HepG2 (cell line): Measurements from ENCODE around the gene ZNF101. TPM values are rescaled to one million over a fixed set of nuclear protein-coding genes. Genes with fewer than 3 reads are reported as not detected.

Experiments
- ATAC-seq: fragments of 200-7000 bp; cut with Tn5 transposase; 3 replicates; pipeline ENCODE4 v1.9.1; 2020; ENCODE audit warnings: mild to moderate bottlenecking, moderate library complexity
- BruUV-seq: library from RNA; stranded (reverse); fragments of 400-500 nt; replicated peaks from 2 replicates; lab custom pipeline; 2021; lab: Mats Ljungman, UMichigan
- CTCF ChIA-PET: fragments of 300-600 bp; formaldehyde crosslinking; extraction: SDS; loops from one replicate; lab custom pipeline; 2021; ENCODE audit warnings: low total read pairs, inconsistent platforms, low intra/inter-chr PET ratio; lab: Yijun Ruan, JAX
- POLR2A ChIA-PET: fragments of 350-600 bp; sonication (Branson Sonifier 250); formaldehyde crosslinking; loops from one replicate; lab custom pipeline; 2020; ENCODE audit warnings: antibody characterized with exemption, inconsistent platforms; lab: Yijun Ruan, JAX
- DNase-seq: peaks from one replicate; pipeline ENCODE4 v3.0.0-alpha.2; 2015; ENCODE audit warnings: low spot score
- FAIRE-seq: peaks from 3 replicates; lab custom pipeline; 2011; peaks lifted over from hg19 to GRCh38; lab: Jason Lieb, UNC
- H2AFZ ChIP-seq: one replicate; pipeline ENCODE4 v1.6.1; 2011; ENCODE audit warnings: low read length, inconsistent platforms
- H3K27ac ChIP-seq: fragments of 300-600 bp; 3 replicates; pipeline ENCODE4 v1.8.0; 2011; ENCODE audit warnings: mixed run types, mild to moderate bottlenecking, mixed read lengths, low read length, inconsistent platforms; ENCODE audit not compliant: insufficient read depth; ENCODE audit errors: extremely low read length
- H3K27me3 ChIP-seq, 2 experiments: fragments of 200-600 bp in 1 of 2; 2 replicates in 1 of 2; 3 replicates in 1 of 2; pipeline versions ENCODE4 v1.6.0 to v1.8.0; 2011; ENCODE audit warnings: low read length in 2 of 2, mild to moderate bottlenecking in 2 of 2, moderate library complexity in 2 of 2, inconsistent platforms in 1 of 2; ENCODE audit not compliant: insufficient read depth in 2 of 2, control insufficient read depth in 1 of 2
- H3K36me3 ChIP-seq, 2 experiments: fragments of 200-600 bp in 1 of 2; replicated peaks in 1 of 2; 2 replicates in 1 of 2; 3 replicates in 1 of 2; pipeline versions ENCODE4 v1.5.1 to v1.8.0; 2011; ENCODE audit warnings: low read length in 2 of 2, inconsistent platforms in 1 of 2; ENCODE audit not compliant: insufficient read depth in 2 of 2, control insufficient read depth in 1 of 2
- H3K4me1 ChIP-seq: 2 replicates; pipeline ENCODE4 v1.5.1; 2012; ENCODE audit warnings: low read length, inconsistent platforms; ENCODE audit not compliant: insufficient read depth
- H3K4me2 ChIP-seq: 2 replicates; pipeline ENCODE4 v1.6.0; 2011; ENCODE audit warnings: low read depth, low read length, inconsistent platforms
- H3K4me3 ChIP-seq, 3 experiments: fragments of 200-600 bp in 1 of 3; sonication (generic), shearing (Covaris generic) in 1 of 3; replicated peaks in 1 of 3; 2 replicates each; pipeline ENCODE4 v1.5.1; 2011 to 2016; ENCODE audit warnings: low read length in 3 of 3, inconsistent platforms in 2 of 3, low read depth in 2 of 3, mild to moderate bottlenecking in 2 of 3, control low read depth in 1 of 3, mixed read lengths in 1 of 3; ENCODE audit not compliant: insufficient read depth in 1 of 3
- H3K79me2 ChIP-seq: one replicate; pipeline ENCODE4 v1.6.1; 2011; ENCODE audit warnings: low read length, inconsistent platforms; ENCODE audit not compliant: insufficient read depth
- H3K9ac ChIP-seq: 2 replicates; pipeline ENCODE4 v1.6.0; 2011; ENCODE audit warnings: mild to moderate bottlenecking, low read depth, low read length, inconsistent platforms; ENCODE audit not compliant: insufficient read depth
- H3K9me3 ChIP-seq: 2 replicates; pipeline ENCODE4 v1.5.1; 2012; ENCODE audit warnings: mild to moderate bottlenecking, low read length
- H4K20me1 ChIP-seq: 2 replicates; pipeline ENCODE4 v1.6.0; 2011; ENCODE audit warnings: inconsistent platforms, mild to moderate bottlenecking, low read length, moderate library complexity; ENCODE audit not compliant: insufficient read depth
- ARNT ChIP-seq: fragments of 450-650 bp; IDR thresholded peaks from 2 replicates; pipeline ENCODE4 v1.6.1; 2017
- POGZ ChIP-seq: sonication (generic); formaldehyde crosslinking; IDR thresholded peaks from 2 replicates; pipeline ENCODE4 v1.4.0; 2020; ENCODE audit warnings: mild to moderate bottlenecking, missing genetic modification reagents
- RARA ChIP-seq: IDR thresholded peaks from 2 replicates; pipeline ENCODE4 v1.6.1; 2016; ENCODE audit warnings: missing genetic modification reagents, missing compliant biosample characterization
- ZNF460 ChIP-seq: sonication (generic); formaldehyde crosslinking; IDR thresholded peaks from 2 replicates; pipeline ENCODE4 v1.5.1; 2020; ENCODE audit warnings: missing genetic modification reagents, mild to moderate bottlenecking, borderline replicate concordance
- ZNF557 ChIP-seq: sonication (generic); formaldehyde crosslinking; IDR thresholded peaks from 2 replicates; pipeline ENCODE4 v1.4.0; 2020; ENCODE audit warnings: missing genetic modification reagents
- ZNF614 ChIP-seq: IDR thresholded peaks from 2 replicates; pipeline ENCODE4 v1.6.1; 2018; ENCODE audit warnings: missing biosample characterization, missing genetic modification reagents, inconsistent platforms, borderline replicate concordance
- ZNF761 ChIP-seq: sonication (generic); formaldehyde crosslinking; conservative IDR thresholded peaks from 2 replicates; pipeline ENCODE4 v1.4.0; 2020; ENCODE audit warnings: mild to moderate bottlenecking, missing genetic modification reagents
- WGBS: methylation state at CpG from one replicate; pipeline ENCODE4 v1.1.6; 2017; ENCODE audit warnings: low lambda C conversion rate; 5-methylcytosine and 5-hydroxymethylcytosine counted together
- in situ Hi-C: cut with HindIII; loops from 2 replicates; pipeline ENCODE4 v1.10.0; 2017; ENCODE audit warnings: low pct_unique_long_range_greater_than_20kb; ENCODE audit not compliant: extremely low pct_ligation_motif_present
- intact Hi-C: fragments of 100-400 bp; cut with micrococcal nuclease; formaldehyde crosslinking; loops from one replicate; pipeline ENCODE4 v1.10.0; 2022; ENCODE audit not compliant: unreplicated experiment
- polyA plus RNA-seq, 8 experiments: library from polyadenylated mRNA; depleted of rRNA in 3 of 8; stranded (reverse) in 7 of 8; unstranded in 1 of 8; fragments of >200 nt; fragmentation: Illumina TruSeq in 4 of 8; extraction: Trizol in 4 of 8; gene quantifications; 2 replicates each; pipeline versions ENCODE4 v1.2.1 to v1.2.3, GENCODE V29; 2011 to 2016; ENCODE audit warnings: low read depth in 4 of 8, missing spikeins in 1 of 8, mixed read lengths in 1 of 8; ENCODE audit not compliant: insufficient read depth in 1 of 8
- total RNA-seq, 5 experiments: library from RNA; depleted of rRNA; stranded (reverse); fragments of >200 nt; fragmentation: Illumina TruSeq; extraction: Trizol; gene quantifications; 2 replicates each; pipeline ENCODE4 v1.2.3, GENCODE V29; 2016; ENCODE audit warnings: low read depth in 1 of 5
- TF ChIP-seq, protein P1 (sequence below): IDR thresholded peaks from 2 replicates; pipeline ENCODE4 v1.6.1; 2016; ENCODE audit warnings: low read depth, control low read depth
- TF ChIP-seq, protein P2 (sequence below): sonication (generic); formaldehyde crosslinking; IDR thresholded peaks from 2 replicates; pipeline ENCODE4 v1.4.0; 2020; ENCODE audit warnings: missing genetic modification reagents
- TF ChIP-seq, protein P3 (sequence below): sonication (generic); formaldehyde crosslinking; IDR thresholded peaks from 2 replicates; pipeline ENCODE4 v1.8.1; 2023; ENCODE audit warnings: missing genetic modification reagents, mild to moderate bottlenecking, borderline replicate concordance
- TF ChIP-seq, protein P4 (sequence below): sonication (generic); formaldehyde crosslinking; IDR thresholded peaks from 2 replicates; pipeline ENCODE4 v1.4.0; 2020; ENCODE audit warnings: missing genetic modification reagents, mild to moderate bottlenecking, borderline replicate concordance

The ZNF101 gene
- total and polyA plus RNA-seq, 2 of the 13 experiments (the other 11 are each of a cell fraction or from before 2014, with no cell fraction given) = 12.9 to 28.9 TPM

DNA sequence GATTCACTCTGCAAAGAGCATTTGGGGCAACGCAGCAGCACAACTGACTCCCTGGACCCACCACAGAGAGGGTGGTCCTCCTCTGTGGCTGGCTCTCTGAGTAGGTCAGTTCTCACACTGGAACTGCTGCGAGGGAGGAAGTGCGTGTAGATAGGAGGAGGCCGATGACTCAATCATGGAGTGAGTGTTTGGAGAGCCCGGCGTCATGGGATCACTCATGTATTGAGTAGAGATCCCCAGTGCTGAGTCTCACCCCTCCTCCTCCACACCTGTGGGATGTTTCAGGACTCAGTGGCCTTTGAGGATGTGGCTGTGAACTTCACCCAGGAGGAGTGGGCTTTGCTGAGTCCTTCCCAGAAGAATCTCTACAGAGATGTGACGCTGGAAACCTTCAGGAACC lies 8.9 kb downstream of the ZNF101 start:
- FAIRE-seq = no peak
- in situ Hi-C loops = no loop called here
- no peaks in the 10 kb centered on the region; a peak in 1 of 5 replicates for H3K27me3 ChIP-seq
- H3K9ac ChIP-seq = no peak overlapping the region
- TF ChIP-seq ZNF557 (CRISPR knock-in tag) = no peak
- TF ChIP-seq, protein P1, sequence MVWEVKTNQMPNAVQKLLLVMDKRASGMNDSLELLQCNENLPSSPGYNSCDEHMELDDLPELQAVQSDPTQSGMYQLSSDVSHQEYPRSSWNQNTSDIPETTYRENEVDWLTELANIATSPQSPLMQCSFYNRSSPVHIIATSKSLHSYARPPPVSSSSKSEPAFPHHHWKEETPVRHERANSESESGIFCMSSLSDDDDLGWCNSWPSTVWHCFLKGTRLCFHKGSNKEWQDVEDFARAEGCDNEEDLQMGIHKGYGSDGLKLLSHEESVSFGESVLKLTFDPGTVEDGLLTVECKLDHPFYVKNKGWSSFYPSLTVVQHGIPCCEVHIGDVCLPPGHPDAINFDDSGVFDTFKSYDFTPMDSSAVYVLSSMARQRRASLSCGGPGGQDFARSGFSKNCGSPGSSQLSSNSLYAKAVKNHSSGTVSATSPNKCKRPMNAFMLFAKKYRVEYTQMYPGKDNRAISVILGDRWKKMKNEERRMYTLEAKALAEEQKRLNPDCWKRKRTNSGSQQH (CRISPR knock-in tag) = no peak
- TF ChIP-seq, all 625 proteins: peak for 0
- no peaks in the 10 kb centered on the region for H3K4me1 ChIP-seq
- intact Hi-C loops = no loop called here
- CTCF ChIA-PET = no interaction called here
- BruUV-seq = no TSS peak
- H3K27ac ChIP-seq = no peak overlapping the region
- WGBS = 100% methylated on average over 7 of the region's 7 CpGs
- peaks cover 19 to 59% of the 10 kb centered on the region in 2 experiments for H3K36me3 ChIP-seq
- H2AFZ ChIP-seq = no peak overlapping the region
- ATAC-seq = no peak
- peaks cover 24% of the 10 kb centered on the region for H3K79me2 ChIP-seq
- no peaks in the 10 kb centered on the region for H3K9me3 ChIP-seq
- no peak overlapping the region for H3K4me3 ChIP-seq
- 0 out of 2 replicates have a peak, but pooled peaks cover 3% of the 10 kb centered on the region for H4K20me1 ChIP-seq
- POLR2A ChIA-PET = no interaction called here
- H3K4me2 ChIP-seq = no peak overlapping the region
- DNase-seq = no peak

DNA sequence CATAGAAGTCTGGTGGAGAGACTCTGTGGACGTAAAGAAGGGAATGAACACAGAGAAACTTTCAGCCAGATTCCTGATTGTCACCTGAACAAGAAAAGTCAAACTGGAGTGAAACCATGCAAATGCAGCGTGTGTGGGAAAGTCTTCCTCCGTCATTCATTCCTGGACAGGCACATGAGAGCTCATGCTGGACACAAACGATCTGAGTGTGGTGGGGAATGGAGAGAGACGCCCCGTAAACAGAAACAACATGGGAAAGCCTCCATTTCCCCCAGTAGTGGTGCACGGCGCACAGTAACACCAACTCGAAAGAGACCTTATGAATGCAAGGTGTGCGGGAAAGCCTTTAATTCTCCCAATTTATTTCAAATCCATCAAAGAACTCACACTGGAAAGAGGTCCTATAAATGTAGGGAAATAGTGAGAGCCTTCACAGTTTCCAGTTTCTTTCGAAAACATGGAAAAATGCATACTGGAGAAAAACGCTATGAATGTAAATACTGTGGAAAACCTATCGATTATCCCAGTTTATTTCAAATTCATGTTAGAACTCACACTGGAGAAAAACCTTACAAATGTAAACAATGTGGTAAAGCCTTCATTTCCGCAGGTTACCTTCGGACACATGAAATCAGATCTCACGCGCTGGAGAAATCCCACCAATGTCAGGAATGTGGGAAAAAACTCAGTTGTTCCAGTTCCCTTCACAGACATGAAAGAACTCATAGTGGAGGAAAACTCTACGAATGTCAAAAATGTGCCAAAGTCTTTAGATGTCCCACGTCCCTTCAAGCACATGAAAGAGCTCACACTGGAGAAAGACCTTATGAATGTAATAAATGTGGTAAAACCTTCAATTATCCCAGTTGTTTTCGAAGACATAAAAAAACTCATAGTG lies 10.8 kb downstream of the ZNF101 start:
- in situ Hi-C loops (no loop called here), intact Hi-C loops (no loop called here)
- ChIA-PET POLR2A (no interaction called here), CTCF (no interaction called here)
- Histone ChIP-seq H3K9ac (no peak overlapping the region), H2AFZ (no peak overlapping the region), H3K9me3 (no peaks in the 10 kb centered on the region), H3K27me3 (no peaks in the 10 kb centered on the region; a peak in 1 of 5 replicates), H4K20me1 (0 out of 2 replicates have a peak, but pooled peaks cover 1% of the 10 kb centered on the region), H3K4me1 (no peaks in the 10 kb centered on the region), H3K36me3 (peaks cover 18 to 49% of the 10 kb centered on the region in 2 experiments), H3K27ac (no peak overlapping the region), H3K4me2 (no peak overlapping the region), H3K79me2 (peaks cover 18% of the 10 kb centered on the region), H3K4me3 (no peak overlapping the region)
- TSS peak; percentile 38 for BruUV-seq
- ATAC-seq = no peak
- WGBS = 96% methylated on average over 20 of the region's 20 CpGs
- no peak for FAIRE-seq
- no peak for DNase-seq
- TF ChIP-seq, protein P2, sequence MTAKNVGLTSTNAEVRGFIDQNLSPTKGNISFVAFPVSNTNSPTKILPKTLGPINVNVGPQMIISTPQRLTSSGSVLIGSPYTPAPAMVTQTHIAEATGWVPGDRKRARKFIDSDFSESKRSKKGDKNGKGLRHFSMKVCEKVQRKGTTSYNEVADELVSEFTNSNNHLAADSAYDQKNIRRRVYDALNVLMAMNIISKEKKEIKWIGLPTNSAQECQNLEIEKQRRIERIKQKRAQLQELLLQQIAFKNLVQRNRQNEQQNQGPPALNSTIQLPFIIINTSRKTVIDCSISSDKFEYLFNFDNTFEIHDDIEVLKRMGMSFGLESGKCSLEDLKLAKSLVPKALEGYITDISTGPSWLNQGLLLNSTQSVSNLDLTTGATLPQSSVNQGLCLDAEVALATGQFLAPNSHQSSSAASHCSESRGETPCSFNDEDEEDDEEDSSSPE (CRISPR knock-in tag) = no peak
- TF ChIP-seq ZNF761 (CRISPR knock-in tag) = no peak
- no peak for TF ChIP-seq ARNT
- no peak for TF ChIP-seq ZNF460 (CRISPR knock-in tag)
- TF ChIP-seq, protein P3, sequence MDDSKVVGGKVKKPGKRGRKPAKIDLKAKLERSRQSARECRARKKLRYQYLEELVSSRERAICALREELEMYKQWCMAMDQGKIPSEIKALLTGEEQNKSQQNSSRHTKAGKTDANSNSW (CRISPR knock-in tag) = no peak
- no peak for TF ChIP-seq RARA (CRISPR knock-in tag)
- TF ChIP-seq, protein P4, sequence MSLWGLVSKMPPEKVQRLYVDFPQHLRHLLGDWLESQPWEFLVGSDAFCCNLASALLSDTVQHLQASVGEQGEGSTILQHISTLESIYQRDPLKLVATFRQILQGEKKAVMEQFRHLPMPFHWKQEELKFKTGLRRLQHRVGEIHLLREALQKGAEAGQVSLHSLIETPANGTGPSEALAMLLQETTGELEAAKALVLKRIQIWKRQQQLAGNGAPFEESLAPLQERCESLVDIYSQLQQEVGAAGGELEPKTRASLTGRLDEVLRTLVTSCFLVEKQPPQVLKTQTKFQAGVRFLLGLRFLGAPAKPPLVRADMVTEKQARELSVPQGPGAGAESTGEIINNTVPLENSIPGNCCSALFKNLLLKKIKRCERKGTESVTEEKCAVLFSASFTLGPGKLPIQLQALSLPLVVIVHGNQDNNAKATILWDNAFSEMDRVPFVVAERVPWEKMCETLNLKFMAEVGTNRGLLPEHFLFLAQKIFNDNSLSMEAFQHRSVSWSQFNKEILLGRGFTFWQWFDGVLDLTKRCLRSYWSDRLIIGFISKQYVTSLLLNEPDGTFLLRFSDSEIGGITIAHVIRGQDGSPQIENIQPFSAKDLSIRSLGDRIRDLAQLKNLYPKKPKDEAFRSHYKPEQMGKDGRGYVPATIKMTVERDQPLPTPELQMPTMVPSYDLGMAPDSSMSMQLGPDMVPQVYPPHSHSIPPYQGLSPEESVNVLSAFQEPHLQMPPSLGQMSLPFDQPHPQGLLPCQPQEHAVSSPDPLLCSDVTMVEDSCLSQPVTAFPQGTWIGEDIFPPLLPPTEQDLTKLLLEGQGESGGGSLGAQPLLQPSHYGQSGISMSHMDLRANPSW (CRISPR knock-in tag) = no peak
- no peak for TF ChIP-seq ZNF614 (CRISPR knock-in tag)
- TF ChIP-seq POGZ (CRISPR knock-in tag) = no peak
